CD4-positive, alpha-beta T cell treated with Interleukin-1 beta for 1 hour (primary cell): ENCODE results near the gene CLDN4.

Experiments
- DNase-seq, 2 donors: peaks; one replicate each; pipeline ENCODE4 v3.0.0-alpha.2; 2020 to 2022

Gene CLDN4

GRCh38 chr7:73876973-73877372 is 46.2 kb downstream of the CLDN4 start:
- DNase-seq = no peak

GRCh38 chr7:73879977-73880681 is 49.3 kb downstream of the CLDN4 start:
- DNase-seq = no peak

GRCh38 chr7:73880755-73881328 is 50.0 kb downstream of the CLDN4 start:
- DNase-seq = no peak

- DNase-seq = no peak
These were observed 50.7 kb downstream of the CLDN4 start for GRCh38 chr7:73881352-73882046.

GRCh38 chr7:73882047-73882402 is 51.2 kb downstream of the CLDN4 start:
- no peak for DNase-seq
